Mucosa of stomach (tissue), 1 donor: ENCODE results near the gene PRCC.

Experiments used
- H3K27me3 ChIP-seq: one replicate; pipeline ENCODE4 v1.7.0; 2013; ENCODE audit warnings: mild to moderate bottlenecking, low read length; ENCODE audit not compliant: control insufficient read depth, insufficient read depth
- H3K36me3 ChIP-seq: one replicate; pipeline ENCODE4 v1.7.0; 2013; ENCODE audit warnings: low read length; ENCODE audit not compliant: control insufficient read depth, insufficient read depth
- H3K4me1 ChIP-seq: one replicate; pipeline ENCODE4 v1.7.0; 2013; ENCODE audit warnings: mild to moderate bottlenecking, low read length; ENCODE audit not compliant: control insufficient read depth, insufficient read depth
- H3K4me3 ChIP-seq: one replicate; pipeline ENCODE4 v1.7.0; 2013; ENCODE audit warnings: low read length
- H3K9ac ChIP-seq: one replicate; pipeline ENCODE4 v1.7.0; 2013; ENCODE audit warnings: mild to moderate bottlenecking, low read length, moderate library complexity
- H3K9me3 ChIP-seq: one replicate; pipeline ENCODE4 v1.7.0; 2013; ENCODE audit warnings: mild to moderate bottlenecking, low read length, moderate library complexity; ENCODE audit not compliant: control insufficient read depth
- donor health status: Pancreatic carcinoma.

Gene PRCC

GRCh38 chr1:156738916-156739315, 28.4 kb upstream of the PRCC start:
- no peaks in the 10 kb centered on the region for H3K36me3 ChIP-seq
- H3K4me3 ChIP-seq = no peak overlapping the region

GRCh38 chr1:156740237-156740740, 27.0 kb upstream of the PRCC start:
- peak overlapping the region; percentile 70 for H3K9ac ChIP-seq
- H3K27me3 ChIP-seq = no peaks in the 10 kb centered on the region
- H3K4me1 ChIP-seq = peaks cover 14% of the 10 kb centered on the region
- H3K9me3 ChIP-seq = no peaks in the 10 kb centered on the region
- H3K36me3 ChIP-seq = peaks cover 7% of the 10 kb centered on the region
- peak overlapping the region; percentile 92 for H3K4me3 ChIP-seq

More at GRCh38 chr1:156738916-156739315, 28.4 kb upstream of the PRCC start:
- no peaks in the 10 kb centered on the region for H3K9me3 ChIP-seq
- H3K9ac ChIP-seq = no peak overlapping the region
- no peaks in the 10 kb centered on the region for H3K27me3 ChIP-seq
- peaks cover 12% of the 10 kb centered on the region for H3K4me1 ChIP-seq

GRCh38 chr1:156740741-156741480, 26.4 kb upstream of the PRCC start, which contains the start of gene MRPL24:
Gene MRPL24 (minus strand): TSS chr1:156741088. CDS start chr1:156738704, 2,384 bp downstream.
- peak within 1 kb of the TSS; percentile 70 for H3K9ac ChIP-seq
- peak within 1 kb of the TSS; percentile 92 for H3K4me3 ChIP-seq
- H3K4me1 ChIP-seq = peaks cover 20% of the 10 kb centered on the region
- H3K36me3 ChIP-seq = peaks cover 7% of the 10 kb centered on the region
- H3K9me3 ChIP-seq = no peaks in the 10 kb centered on the region
- no peaks in the 10 kb centered on the region for H3K27me3 ChIP-seq

GRCh38 chr1:156741481-156741983, 25.8 kb upstream of the PRCC start:
- Histone ChIP-seq H3K4me1 (peaks cover 25% of the 10 kb centered on the region), H3K4me3 (no peak overlapping the region), H3K9me3 (no peaks in the 10 kb centered on the region), H3K9ac (peak overlapping the region; percentile 51), H3K36me3 (peaks cover 7% of the 10 kb centered on the region), H3K27me3 (no peaks in the 10 kb centered on the region)

- H3K4me3 ChIP-seq = no peak overlapping the region
- H3K36me3 ChIP-seq = peaks cover 7% of the 10 kb centered on the region
- H3K4me1 ChIP-seq = peaks cover 30% of the 10 kb centered on the region
Observed at GRCh38 chr1:156742017-156742416, 25.3 kb upstream of the PRCC start.

GRCh38 chr1:156742801-156743200, 24.5 kb upstream of the PRCC start:
- Histone ChIP-seq H3K36me3 (peaks cover 7% of the 10 kb centered on the region), H3K4me1 (peaks cover 37% of the 10 kb centered on the region), H3K9me3 (no peaks in the 10 kb centered on the region), H3K27me3 (no peaks in the 10 kb centered on the region), H3K4me3 (no peak overlapping the region), H3K9ac (no peak overlapping the region)

More at GRCh38 chr1:156742017-156742416, 25.3 kb upstream of the PRCC start:
- Histone ChIP-seq H3K9me3 (no peaks in the 10 kb centered on the region), H3K9ac (no peak overlapping the region), H3K27me3 (no peaks in the 10 kb centered on the region)

GRCh38 chr1:156743367-156744302, 23.7 kb upstream of the PRCC start:
- no peaks in the 10 kb centered on the region for H3K27me3 ChIP-seq
- no peaks in the 10 kb centered on the region for H3K9me3 ChIP-seq
- peaks cover 45% of the 10 kb centered on the region for H3K4me1 ChIP-seq
- peaks cover 7% of the 10 kb centered on the region for H3K36me3 ChIP-seq
- no peak overlapping the region for H3K9ac ChIP-seq
- H3K4me3 ChIP-seq = no peak overlapping the region

GRCh38 chr1:156744344-156744743, 23.0 kb upstream of the PRCC start:
- Histone ChIP-seq H3K4me1 (peaks cover 52% of the 10 kb centered on the region), H3K4me3 (no peak overlapping the region), H3K9me3 (no peaks in the 10 kb centered on the region), H3K9ac (no peak overlapping the region), H3K36me3 (peaks cover 7% of the 10 kb centered on the region), H3K27me3 (no peaks in the 10 kb centered on the region)

GRCh38 chr1:156744786-156745419, 22.4 kb upstream of the PRCC start:
- no peak overlapping the region for H3K9ac ChIP-seq

GRCh38 chr1:156745881-156746280, 21.5 kb upstream of the PRCC start:
- Histone ChIP-seq H3K4me3 (no peak overlapping the region), H3K4me1 (peaks cover 55% of the 10 kb centered on the region), H3K9me3 (no peaks in the 10 kb centered on the region), H3K27me3 (no peaks in the 10 kb centered on the region), H3K36me3 (peaks cover 7% of the 10 kb centered on the region), H3K9ac (peak overlapping the region; percentile 3)

More at GRCh38 chr1:156744786-156745419, 22.4 kb upstream of the PRCC start:
- Histone ChIP-seq H3K27me3 (no peaks in the 10 kb centered on the region), H3K9me3 (no peaks in the 10 kb centered on the region), H3K4me3 (no peak overlapping the region), H3K36me3 (peaks cover 7% of the 10 kb centered on the region), H3K4me1 (peaks cover 57% of the 10 kb centered on the region)

- Histone ChIP-seq H3K27me3 (no peaks in the 10 kb centered on the region), H3K4me1 (peaks cover 53% of the 10 kb centered on the region), H3K4me3 (peak overlapping the region; percentile 82)
Observed at GRCh38 chr1:156746406-156746727, 21.0 kb upstream of the PRCC start.

More at GRCh38 chr1:156746406-156746727, 21.0 kb upstream of the PRCC start:
- Histone ChIP-seq H3K36me3 (peaks cover 7% of the 10 kb centered on the region), H3K9ac (peak overlapping the region; percentile 90), H3K9me3 (no peaks in the 10 kb centered on the region)
